ENCODE data around the gene KLHDC4. TPM values are rescaled to one million over a fixed set of nuclear protein-coding genes. Genes with fewer than 3 reads are reported as not detected.
"Not testable (repeated sequence)": the region's sequence is repeated elsewhere in the genome, so short reads cannot be mapped to it uniquely, and the experiment has no call there.

Gene KLHDC4
- total RNA-seq, 2 experiments from 2014 or later: 82.1 to 84.9 TPM

GRCh38 chr16:87780385-87780989, 14.7 kb upstream of the KLHDC4 start:
- ChIA-PET POLR2A (interaction anchor here (0.7 to 5.3 kb wide), 17 partner anchors 10 to 176 kb away, joined by 3 to 187 read pairs (median 9); partner anchors contain the start of genes BANP, KLHDC4 and SLC7A5), CTCF (interaction anchor here (0.5 to 5.7 kb wide), 19 partner anchors 10 to 675 kb away, joined by 3 to 454 read pairs (median 7); partner anchors contain the start of genes KLHDC4 and SLC7A5)
- no peaks in the 10 kb centered on the region for H3K9me3 Mint-ChIP-seq
- H3K27me3 Mint-ChIP-seq: peaks cover 2% of the 10 kb centered on the region
- H3K4me3 Mint-ChIP-seq: peak overlapping the region; percentile 53
- H3K27ac Mint-ChIP-seq: peak overlapping the region; percentile 97
- H3K4me1 Mint-ChIP-seq: peaks cover 54% of the 10 kb centered on the region
- peaks cover 2% of the 10 kb centered on the region for H3K36me3 Mint-ChIP-seq (ENCODE audit: low read depth)
- DNase-seq: peak; percentile 69

DNA sequence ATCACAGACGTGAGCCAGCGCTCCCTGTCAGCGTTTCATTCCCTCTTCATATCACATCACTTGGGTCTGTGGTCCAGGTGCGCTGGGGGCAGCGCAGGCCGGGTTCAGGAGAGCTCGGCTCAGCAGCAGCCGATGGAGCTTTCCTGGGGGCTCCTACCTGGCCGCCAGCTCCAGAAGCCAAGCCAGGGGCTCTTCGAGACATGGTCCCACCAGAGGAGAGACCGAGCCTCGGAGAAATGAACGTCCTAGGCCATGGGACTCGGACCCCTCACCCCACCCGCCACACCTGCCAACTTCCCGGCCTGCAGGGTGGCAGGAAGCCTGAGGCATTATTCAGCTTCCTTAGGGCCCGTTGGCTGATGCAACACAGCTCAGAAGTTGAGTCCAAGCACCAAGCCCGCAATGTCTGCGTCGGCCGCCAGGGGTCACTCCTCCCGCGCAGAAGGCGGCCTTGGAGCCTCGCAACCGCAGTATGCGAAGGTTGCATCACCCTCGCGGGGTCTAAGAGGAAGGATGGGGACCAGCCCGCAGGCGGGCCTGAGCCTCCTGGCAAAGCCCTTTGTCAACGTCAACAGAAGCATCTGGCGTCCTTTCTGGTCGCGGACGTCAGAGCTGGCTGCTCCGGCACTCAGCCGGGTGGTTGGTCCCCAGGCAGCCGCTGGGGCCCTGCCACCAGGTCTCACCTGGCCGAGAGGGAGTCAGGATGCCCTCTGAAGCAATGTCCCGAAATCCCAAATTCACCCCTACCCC, 13.2 kb upstream of the KLHDC4 start:
- H3K9me3 Mint-ChIP-seq: no peaks in the 10 kb centered on the region
- peaks cover 2% of the 10 kb centered on the region for H3K36me3 Mint-ChIP-seq (ENCODE audit: low read depth)
- peak overlapping the region; percentile 97 for H3K27ac Mint-ChIP-seq
- CTCF ChIA-PET: interaction anchor here (0.6 to 5.7 kb wide), 44 partner anchors 9 to 926 kb away, joined by 3 to 454 read pairs (median 4); partner anchors contain the start of genes BANP, KLHDC4 and SLC7A5
- POLR2A ChIA-PET: interaction anchor here (0.7 to 5.3 kb wide), 25 partner anchors 9 to 792 kb away, joined by 3 to 187 read pairs (median 6); partner anchors contain the start of genes BANP, KLHDC4 and SLC7A5
- peak overlapping the region; percentile 69 for H3K4me3 Mint-ChIP-seq
- peak; percentile 97 for DNase-seq
- H3K4me1 Mint-ChIP-seq: peaks cover 61% of the 10 kb centered on the region
- no peaks in the 10 kb centered on the region for H3K27me3 Mint-ChIP-seq

GRCh38 chr16:87778476-87778829, 12.7 kb upstream of the KLHDC4 start:
- peak overlapping the region; percentile 69 for H3K4me3 Mint-ChIP-seq
- H3K36me3 Mint-ChIP-seq (ENCODE audit: low read depth): peaks cover 2% of the 10 kb centered on the region
- POLR2A ChIA-PET: interaction anchor here (0.7 to 5.3 kb wide), 23 partner anchors 9 to 792 kb away, joined by 3 to 187 read pairs (median 6); partner anchors contain the start of genes BANP, KLHDC4 and SLC7A5
- CTCF ChIA-PET: interaction anchor here (0.6 to 5.7 kb wide), 41 partner anchors 10 to 926 kb away, joined by 3 to 454 read pairs (median 5); partner anchors contain the start of genes BANP, KLHDC4 and SLC7A5
- peaks cover 61% of the 10 kb centered on the region for H3K4me1 Mint-ChIP-seq
- no peaks in the 10 kb centered on the region for H3K27me3 Mint-ChIP-seq
- H3K9me3 Mint-ChIP-seq: no peaks in the 10 kb centered on the region
- DNase-seq: no peak
- H3K27ac Mint-ChIP-seq: peak overlapping the region; percentile 97

DNA sequence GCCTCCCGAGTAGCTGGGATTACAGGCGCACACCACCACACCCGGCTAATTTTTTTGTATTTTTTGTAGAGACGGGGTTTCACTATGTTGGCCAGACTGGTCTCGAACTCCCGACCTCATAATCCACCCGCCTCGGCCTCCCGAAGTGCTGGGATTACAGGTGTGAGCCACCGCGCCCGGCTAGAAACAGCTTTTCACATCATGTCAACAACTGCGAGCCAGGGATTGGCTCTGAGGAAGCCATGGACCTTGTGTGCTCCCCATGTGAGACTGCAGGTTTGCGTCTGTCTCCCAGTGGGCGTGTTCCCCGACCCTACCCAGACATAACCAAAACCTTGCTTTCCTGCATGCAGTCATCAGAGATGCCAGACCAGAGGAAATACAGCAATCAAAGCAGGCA, 8.1 kb upstream of the KLHDC4 start:
- CTCF ChIA-PET: interaction anchor here (1.6 to 4.7 kb wide), 2 partner anchors 8 to 97 kb away, joined by 4 to 35 read pairs; partner anchors contain the start of gene KLHDC4
- not testable (repeated sequence) for H3K27ac Mint-ChIP-seq; H3K27me3 Mint-ChIP-seq; H3K4me3 Mint-ChIP-seq; DNase-seq; H3K36me3 Mint-ChIP-seq (ENCODE audit: low read depth); H3K9me3 Mint-ChIP-seq
- H3K4me1 Mint-ChIP-seq: peaks cover 36% of the 10 kb centered on the region
- POLR2A ChIA-PET: interaction anchor here (0.9 kb wide), 1 partner anchor 122 kb away, joined by 3 read pairs; no protein-coding TSS in a partner anchor

DNA sequence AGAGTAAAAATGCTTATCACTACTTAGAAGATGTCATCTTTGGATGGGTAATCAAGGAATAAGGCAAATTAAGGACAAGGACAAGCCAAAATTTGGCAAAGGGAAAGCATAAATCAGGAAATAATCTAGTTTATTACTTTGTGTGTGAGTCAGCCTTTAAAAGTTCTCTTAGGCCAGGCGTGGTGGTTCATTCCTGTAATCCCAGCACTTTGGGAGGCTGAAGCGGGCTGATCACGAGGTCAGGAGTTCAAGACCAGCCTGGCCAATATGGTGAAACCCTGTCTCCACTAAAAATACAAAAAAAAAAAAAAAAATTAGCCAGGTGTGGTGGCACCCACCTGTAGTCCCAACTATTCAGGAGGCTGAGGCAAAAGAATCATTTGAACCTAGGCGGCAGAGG, 1.7 kb upstream of the KLHDC4 start:
- H3K27ac Mint-ChIP-seq: peak overlapping the region; percentile 32
- H3K36me3 Mint-ChIP-seq (ENCODE audit: low read depth): peaks cover 20% of the 10 kb centered on the region
- peaks cover 37% of the 10 kb centered on the region for H3K4me1 Mint-ChIP-seq
- not testable (repeated sequence) for H3K27me3 Mint-ChIP-seq, DNase-seq, H3K9me3 Mint-ChIP-seq
- POLR2A ChIA-PET: interaction anchor here (4.4 to 4.7 kb wide), 2 partner anchors 12 to 99 kb away, joined by 40 to 43 read pairs; partner anchors contain the start of gene SLC7A5
- CTCF ChIA-PET: interaction anchor here (0.6 to 7.2 kb wide), 4 partner anchors 12 to 351 kb away, joined by 3 to 76 read pairs (median 38); partner anchors contain the start of gene SLC7A5
- peak overlapping the region; percentile 97 for H3K4me3 Mint-ChIP-seq

GRCh38 chr16:87766485-87766797, 655 bp upstream of the KLHDC4 start:
- ChIA-PET POLR2A (interaction anchor here (0.7 to 4.7 kb wide), 20 partner anchors 10 to 853 kb away, joined by 3 to 43 read pairs (median 6); partner anchors contain the start of genes C16orf95 and SLC7A5), CTCF (interaction anchor here (0.8 to 7.2 kb wide), 4 partner anchors 11 to 106 kb away, joined by 3 to 76 read pairs (median 38); partner anchors contain the start of gene SLC7A5)
- Mint-ChIP-seq H3K27ac (peak overlapping the region; percentile 97), H3K27me3 (no peaks in the 10 kb centered on the region), H3K36me3 (ENCODE audit: low read depth) (peaks cover 30% of the 10 kb centered on the region), H3K4me1 (peaks cover 45% of the 10 kb centered on the region), H3K9me3 (no peaks in the 10 kb centered on the region), H3K4me3 (peak overlapping the region; percentile 97)
- no peak for DNase-seq

- CTCF ChIA-PET: interaction anchor here (0.8 to 7.2 kb wide), 6 partner anchors 9 to 186 kb away, joined by 3 to 76 read pairs (median 4); partner anchors contain the start of genes BANP and SLC7A5
- no peaks in the 10 kb centered on the region for H3K9me3 Mint-ChIP-seq
- peak; percentile 63 for DNase-seq
- POLR2A ChIA-PET: interaction anchor here (0.6 to 4.7 kb wide), 31 partner anchors 8 to 854 kb away, joined by 3 to 43 read pairs (median 5); partner anchors contain the start of genes C16orf95 and SLC7A5
- peak overlapping the region; percentile 97 for H3K4me3 Mint-ChIP-seq
- H3K27me3 Mint-ChIP-seq: no peaks in the 10 kb centered on the region
- peaks cover 35% of the 10 kb centered on the region for H3K36me3 Mint-ChIP-seq (ENCODE audit: low read depth)
- H3K27ac Mint-ChIP-seq: peak overlapping the region; percentile 97
- peaks cover 48% of the 10 kb centered on the region for H3K4me1 Mint-ChIP-seq
Measured at GRCh38 chr16:87765473-87765775, 362 bp downstream of the KLHDC4 start.

GRCh38 chr16:87764600-87765472, 950 bp downstream of the KLHDC4 start:
- no peaks in the 10 kb centered on the region for H3K9me3 Mint-ChIP-seq
- peak overlapping the region; percentile 94 for H3K27ac Mint-ChIP-seq
- peaks cover 48% of the 10 kb centered on the region for H3K4me1 Mint-ChIP-seq
- POLR2A ChIA-PET: interaction anchor here (0.6 to 4.7 kb wide), 25 partner anchors 7 to 448 kb away, joined by 3 to 43 read pairs (median 6); partner anchors contain the start of genes C16orf95 and SLC7A5
- peak; percentile 58 for DNase-seq
- H3K4me3 Mint-ChIP-seq: peak overlapping the region; percentile 97
- CTCF ChIA-PET: interaction anchor here (0.6 to 7.2 kb wide), 8 partner anchors 12 to 771 kb away, joined by 3 to 76 read pairs (median 5); partner anchors contain the start of gene SLC7A5
- H3K27me3 Mint-ChIP-seq: no peaks in the 10 kb centered on the region
- H3K36me3 Mint-ChIP-seq (ENCODE audit: low read depth): peaks cover 36% of the 10 kb centered on the region

GRCh38 chr16:87762620-87763019, 3.2 kb downstream of the KLHDC4 start:
- Mint-ChIP-seq H3K36me3 (ENCODE audit: low read depth) (peaks cover 49% of the 10 kb centered on the region), H3K27me3 (no peaks in the 10 kb centered on the region), H3K4me1 (peaks cover 43% of the 10 kb centered on the region), H3K9me3 (no peaks in the 10 kb centered on the region), H3K27ac (no peak overlapping the region), H3K4me3 (no peak overlapping the region)
- ChIA-PET CTCF (interaction anchor here (1.6 kb wide), 1 partner anchor 16 kb away, joined by 6 read pairs; no protein-coding TSS in a partner anchor), POLR2A (no interaction called here)
- DNase-seq: no peak

DNA sequence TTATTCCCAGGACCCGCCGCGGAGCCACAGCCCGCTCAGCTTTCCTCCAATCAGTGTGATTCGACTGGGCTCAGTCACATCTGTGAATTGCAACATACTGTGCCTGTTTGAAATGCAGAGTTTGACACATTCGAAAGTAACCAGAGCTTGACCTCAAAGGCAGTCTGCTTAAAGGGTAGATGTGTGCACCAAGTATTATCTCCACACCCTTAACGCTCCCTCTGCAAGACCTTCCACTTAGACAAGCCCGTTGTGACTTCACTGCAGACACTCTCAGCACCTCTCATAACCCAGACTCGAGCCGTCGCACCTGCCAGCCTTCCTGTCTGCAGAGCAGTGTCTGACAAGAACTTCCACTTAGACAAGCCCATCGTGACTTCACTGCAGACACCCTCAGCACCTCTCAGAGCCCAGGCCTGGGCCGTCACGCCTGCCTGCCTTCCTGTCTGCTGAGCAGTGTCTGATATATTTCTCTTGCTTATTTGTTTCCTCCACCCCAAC, 3.7 kb downstream of the KLHDC4 start:
- H3K27ac Mint-ChIP-seq: peak overlapping the region; percentile 27
- POLR2A ChIA-PET: no interaction called here

GRCh38 chr16:87761060-87761459, 4.7 kb downstream of the KLHDC4 start:
- Mint-ChIP-seq H3K4me3 (no peak overlapping the region), H3K27me3 (no peaks in the 10 kb centered on the region), H3K27ac (no peak overlapping the region), H3K36me3 (ENCODE audit: low read depth) (peaks cover 63% of the 10 kb centered on the region), H3K9me3 (no peaks in the 10 kb centered on the region), H3K4me1 (peaks cover 38% of the 10 kb centered on the region)
- ChIA-PET CTCF (no interaction called here), POLR2A (no interaction called here)
- no peak for DNase-seq

More for the DNA sequence above, 3.7 kb downstream of the KLHDC4 start:
- Mint-ChIP-seq H3K4me1 (peaks cover 40% of the 10 kb centered on the region), H3K27me3 (no peaks in the 10 kb centered on the region), H3K4me3 (no peak overlapping the region), H3K9me3 (no peaks in the 10 kb centered on the region), H3K36me3 (ENCODE audit: low read depth) (peaks cover 52% of the 10 kb centered on the region)
- CTCF ChIA-PET: interaction anchor here (1.6 kb wide), 1 partner anchor 17 kb away, joined by 6 read pairs; no protein-coding TSS in a partner anchor
- DNase-seq: no peak
